AG04450 (cell line): ENCODE data around the gene GOLM1. TPM values are rescaled to one million over a fixed set of nuclear protein-coding genes. Genes with fewer than 3 reads are reported as not detected.
A peak's percentile ranks its signal among the peaks of the same experiment; 100 is the strongest.

Experiments
- CTCF ChIA-PET: fragments of 300-600, 350-600 bp; formaldehyde crosslinking; extraction: SDS; loops from one replicate; lab custom pipeline; 2022; ENCODE audit warnings: antibody characterized with exemption, inconsistent platforms; lab: Charles Lee
- POLR2A ChIA-PET: fragments of 350-600 bp; formaldehyde crosslinking; extraction: SDS; loops from one replicate; lab custom pipeline; 2021; ENCODE audit warnings: antibody characterized with exemption, inconsistent platforms; lab: Yijun Ruan, JAX
- DNase-seq: peaks from one replicate; pipeline ENCODE4 v3.0.0-alpha.2; 2011; ENCODE audit warnings: low read depth, low spot score
- H3K27ac ChIP-seq: one replicate; pipeline ENCODE4 v1.5.1; 2012; ENCODE audit warnings: low read depth, low read length, control low read depth
- H3K27me3 ChIP-seq: one replicate; pipeline ENCODE4 v1.6.0; 2012; ENCODE audit warnings: low read length; ENCODE audit not compliant: control insufficient read depth, insufficient read depth
- H3K4me3 ChIP-seq: 2 replicates; pipeline ENCODE4 v1.5.1; 2011; ENCODE audit warnings: mild to moderate bottlenecking, low read depth, low read length, control low read depth
- H3K9me3 ChIP-seq: 2 replicates; pipeline ENCODE4 v1.5.1; 2012; ENCODE audit warnings: low read length; ENCODE audit not compliant: control insufficient read depth, insufficient read depth
- CTCF ChIP-seq: IDR thresholded peaks from 2 replicates; pipeline ENCODE4 v1.5.1; 2011; ENCODE audit warnings: low read depth, low read length, control low read depth, inconsistent platforms
- polyA plus RNA-seq: library from polyadenylated mRNA; depleted of rRNA; stranded (reverse); fragments of >200 nt; gene quantifications from 2 replicates; pipeline ENCODE4 v1.2.3, GENCODE V29; 2011; rRNA removed
- small RNA-seq: library from RNA; depleted of rRNA; stranded (forward); fragments of <200 nt; gene quantifications from one replicate; pipeline ENCODE3, GENCODE V24; 2012; ENCODE audit warnings: low read depth; ENCODE audit not compliant: insufficient read length

The GOLM1 gene
- polyA plus RNA-seq, 1 experiment: 75.0 TPM

GRCh38 chr9:85987236-85987635 is 112.1 kb downstream of the GOLM1 start:
- H3K9me3 ChIP-seq: no peaks in the 10 kb centered on the region
- H3K27me3 ChIP-seq: no peaks in the 10 kb centered on the region
- no peak for DNase-seq
- H3K4me3 ChIP-seq: no peak overlapping the region
- no peak for TF ChIP-seq CTCF
- ChIA-PET POLR2A (no interaction called here), CTCF (no interaction called here)
- H3K27ac ChIP-seq: no peak overlapping the region

GRCh38 chr9:85984457-85984856 is 114.9 kb downstream of the GOLM1 start:
- H3K9me3 ChIP-seq: no peaks in the 10 kb centered on the region
- H3K27me3 ChIP-seq: no peaks in the 10 kb centered on the region
- no peak overlapping the region for H3K4me3 ChIP-seq
- no peak for TF ChIP-seq CTCF
- DNase-seq: no peak
- ChIA-PET CTCF (no interaction called here), POLR2A (no interaction called here)
- H3K27ac ChIP-seq: no peak overlapping the region

- H3K27me3 ChIP-seq: no peaks in the 10 kb centered on the region
- H3K27ac ChIP-seq: no peak overlapping the region
- H3K4me3 ChIP-seq: no peak overlapping the region
- POLR2A ChIA-PET: no interaction called here
- CTCF ChIA-PET: interaction anchor here (0.8 kb wide), 1 partner anchor 9 kb away, joined by 5 read pairs; no protein-coding TSS in a partner anchor
- TF ChIP-seq CTCF: no peak
- no peaks in the 10 kb centered on the region for H3K9me3 ChIP-seq
- DNase-seq: no peak
These were observed 118.0 kb downstream of the GOLM1 start for GRCh38 chr9:85981369-85981768.

GRCh38 chr9:85978496-85978895 is 120.9 kb downstream of the GOLM1 start:
- CTCF ChIA-PET: no interaction called here

More at GRCh38 chr9:85978496-85978895, 120.9 kb downstream of the GOLM1 start:
- H3K9me3 ChIP-seq: no peaks in the 10 kb centered on the region
- no peak for TF ChIP-seq CTCF
- no peak overlapping the region for H3K4me3 ChIP-seq
- no peak overlapping the region for H3K27ac ChIP-seq
- POLR2A ChIA-PET: no interaction called here
- peak; percentile 1 for DNase-seq
- no peaks in the 10 kb centered on the region for H3K27me3 ChIP-seq

Small RNAs within 50 kb of the gene (small RNA-seq; reads per million reads assigned to genes)
- gene AL161447.1: not detected

Other genes with a start within 250 kb of the GOLM1 start
- 19.0 and 25.2 TPM in 2 replicates for gene NAA35, start 158.4 kb downstream of the GOLM1 start, polyA plus RNA-seq
- gene C9orf153, start 160.1 kb upstream of the GOLM1 start, polyA plus RNA-seq: 0.30 TPM in 1 of 2 replicates, not detected in the other
- 22.8 and 31.4 TPM in 2 replicates for gene ISCA1, start 183.0 kb upstream of the GOLM1 start, polyA plus RNA-seq